HCT116 (cell line): Measurements from ENCODE around the gene ROR2. TPM values are rescaled to one million over a fixed set of nuclear protein-coding genes. Genes with fewer than 3 reads are reported as not detected.

ENCODE experiments used
- ATAC-seq: fragments of 200-7000 bp; cut with Tn5 transposase; 2 replicates; pipeline ENCODE4 v1.9.1; 2020; ENCODE audit warnings: mild to moderate bottlenecking, moderate library complexity
- BruUV-seq: library from RNA; stranded (reverse); fragments of 400-500 nt; replicated peaks from 2 replicates; lab custom pipeline; 2021; lab: Mats Ljungman, UMichigan
- CTCF ChIA-PET: fragments of 300-600 bp; sonication (Branson Sonifier 250); formaldehyde crosslinking; loops from one replicate; lab custom pipeline; 2021; ENCODE audit warnings: antibody characterized with exemption; lab: Charles Lee
- POLR2A ChIA-PET: fragments of 300-600, 350-600 bp; sonication (Branson Sonifier 250); formaldehyde crosslinking; loops from one replicate; lab custom pipeline; 2021; ENCODE audit warnings: antibody characterized with exemption; lab: Charles Lee
- RAD21 ChIA-PET, 2 experiments: fragments of 300-600 bp; sonication (Branson Sonifier 250); formaldehyde crosslinking; loops; one replicate each; lab custom pipeline; 2023; ENCODE audit warnings: low total read pairs in 2 of 2; ENCODE audit not compliant: uncharacterized antibody in 2 of 2, unreplicated experiment in 2 of 2, low non-redundant PET in 1 of 2; lab: Charles Lee
- DNase-seq: peaks from one replicate; pipeline ENCODE4 v3.0.0-alpha.2; 2010; ENCODE audit warnings: low read depth, low spot score
- H2AFZ ChIP-seq: fragments of 200-600 bp; shearing (Covaris generic), sonication (generic); 2 replicates; pipeline ENCODE4 v1.6.1; 2017; ENCODE audit warnings: low read depth, mixed run types, mixed read lengths, antibody characterized with exemption, low read length; ENCODE audit not compliant: poor library complexity, severe bottlenecking
- H3K27ac ChIP-seq: 2 replicates; pipeline ENCODE4 v1.5.1; 2012; ENCODE audit warnings: low read depth, low read length
- H3K27me3 ChIP-seq: fragments of 200-600 bp; sonication (generic); 2 replicates; pipeline ENCODE4 v1.6.1; 2016; ENCODE audit warnings: mixed run types, low read length, mixed read lengths; ENCODE audit not compliant: insufficient read depth
- H3K36me3 ChIP-seq, 2 experiments: fragments of 200-500 bp in 1 of 2; fragments of 200-600 bp in 1 of 2; sonication (Bioruptor generic) in 1 of 2; sonication (generic) in 1 of 2; 2 replicates each; pipeline versions ENCODE4 v1.5.1 to v1.6.1; 2014 to 2016; ENCODE audit warnings: low read length in 2 of 2, inconsistent platforms in 1 of 2, mixed read lengths in 1 of 2, mixed run types in 1 of 2; ENCODE audit not compliant: insufficient read depth in 2 of 2, control insufficient read depth in 1 of 2
- H3K4me1 ChIP-seq, 2 experiments: fragments of 200-600 bp in 1 of 2; sonication (generic) in 1 of 2; 2 replicates each; pipeline versions ENCODE4 v1.5.1 to v1.6.1; 2012 to 2017; ENCODE audit warnings: low read length in 2 of 2, inconsistent platforms in 1 of 2, mild to moderate bottlenecking in 1 of 2, mixed read lengths in 1 of 2, mixed run types in 1 of 2, moderate library complexity in 1 of 2; ENCODE audit not compliant: insufficient read depth in 2 of 2, control insufficient read depth in 1 of 2
- H3K4me2 ChIP-seq: fragments of 200-600 bp; sonication (generic); 2 replicates; pipeline ENCODE4 v1.6.1; 2017; ENCODE audit warnings: mixed run types, low read length, mixed read lengths
- H3K4me3 ChIP-seq, 2 experiments: fragments of 200-600 bp in 1 of 2; sonication (generic) in 1 of 2; replicated peaks in 1 of 2; 2 replicates each; pipeline ENCODE4 v1.5.1; 2011 to 2016; ENCODE audit warnings: low read length in 2 of 2, control low read depth in 1 of 2, low read depth in 1 of 2, mild to moderate bottlenecking in 1 of 2, mixed read lengths in 1 of 2, mixed run types in 1 of 2
- H3K79me2 ChIP-seq: fragments of 200-600 bp; sonication (generic); 2 replicates; pipeline ENCODE4 v1.6.1; 2017; ENCODE audit warnings: mild to moderate bottlenecking, mixed run types, low read length, moderate library complexity, mixed read lengths; ENCODE audit not compliant: insufficient read depth
- H3K9ac ChIP-seq: fragments of 200-600 bp; sonication (generic); 2 replicates; pipeline ENCODE4 v1.6.1; 2016; ENCODE audit warnings: low read length, mixed read lengths
- H3K9me2 ChIP-seq: fragments of 200-600 bp; sonication (generic), shearing (Covaris generic); 2 replicates; pipeline ENCODE4 v1.6.1; 2017; ENCODE audit warnings: mixed run types, mild to moderate bottlenecking, moderate library complexity; ENCODE audit not compliant: insufficient read depth
- H3K9me3 ChIP-seq, 2 experiments: fragments of 200-500 bp in 1 of 2; fragments of 200-600 bp in 1 of 2; sonication (Bioruptor generic) in 1 of 2; sonication (generic) in 1 of 2; 2 replicates each; pipeline ENCODE4 v1.6.1; 2014 to 2017; ENCODE audit warnings: low read length in 2 of 2, mixed read lengths in 2 of 2, inconsistent platforms in 1 of 2, low read depth in 1 of 2, mild to moderate bottlenecking in 1 of 2, mixed run types in 1 of 2, moderate library complexity in 1 of 2; ENCODE audit not compliant: control insufficient read depth in 1 of 2, insufficient read depth in 1 of 2
- H4K20me1 ChIP-seq: fragments of 200-600 bp; sonication (generic), shearing (Covaris generic); 2 replicates; pipeline ENCODE4 v1.6.1; 2017; ENCODE audit warnings: mixed run types, mild to moderate bottlenecking, moderate library complexity; ENCODE audit not compliant: insufficient read depth
- CBX3 ChIP-seq: IDR thresholded peaks from 2 replicates; pipeline ENCODE4 v1.6.1; 2012; ENCODE audit warnings: low read depth
- CEBPB ChIP-seq: IDR thresholded peaks from 2 replicates; pipeline ENCODE4 v1.6.1; 2012; ENCODE audit warnings: low read depth
- CTCF ChIP-seq, 3 experiments: fragments of 200-600 bp in 1 of 3; sonication (generic) in 1 of 3; IDR thresholded peaks in 2 of 3; conservative IDR thresholded peaks in 1 of 3; 2 replicates each; pipeline ENCODE4 v1.5.1; 2012 to 2017; ENCODE audit warnings: low read depth in 2 of 3, low read length in 2 of 3, antibody characterized with exemption in 1 of 3, borderline replicate concordance in 1 of 3, control low read depth in 1 of 3, mild to moderate bottlenecking in 1 of 3, mixed read lengths in 1 of 3, mixed run types in 1 of 3, moderate library complexity in 1 of 3; ENCODE audit not compliant: insufficient read depth in 1 of 3
- FOSL1 ChIP-seq: IDR thresholded peaks from 2 replicates; pipeline ENCODE4 v1.6.1; 2012; ENCODE audit warnings: low read depth
- MAX ChIP-seq: IDR thresholded peaks from 2 replicates; pipeline ENCODE4 v1.6.1; 2012
- POLR2A ChIP-seq: IDR thresholded peaks from 2 replicates; pipeline ENCODE4 v1.7.0; 2011; ENCODE audit warnings: borderline replicate concordance; ENCODE audit not compliant: insufficient read depth, insufficient read length; ENCODE audit errors: extremely low read depth
- POLR2AphosphoS5 ChIP-seq: IDR thresholded peaks from 2 replicates; pipeline ENCODE4 v1.6.1; 2011; ENCODE audit warnings: mild to moderate bottlenecking, low read depth, low read length, moderate library complexity
- SRF ChIP-seq: IDR thresholded peaks from 2 replicates; pipeline ENCODE4 v1.6.1; 2012; ENCODE audit warnings: low read depth
- TCF7L2 ChIP-seq: IDR thresholded peaks from 2 replicates; pipeline ENCODE4 v1.7.0; 2011; ENCODE audit warnings: borderline replicate concordance, inconsistent platforms; ENCODE audit not compliant: insufficient read depth, insufficient read length; ENCODE audit errors: extremely low read depth
- intact Hi-C: fragments of 100-400 bp; cut with micrococcal nuclease; formaldehyde crosslinking; loops from 2 replicates; pipeline ENCODE4 v1.10.0; 2022
- total RNA-seq: library from RNA; stranded (reverse); gene quantifications from one replicate; pipeline ENCODE4 v1.2.1, GENCODE V29; 2021; ENCODE audit not compliant: unreplicated experiment

The ROR2 gene
- total RNA-seq, 1 experiment from 2014 or later = 15.7 TPM

GRCh38 chr9:91924090-91924489, 25.9 kb downstream of the ROR2 start:
- RAD21 ChIA-PET = no interaction called here
- ATAC-seq = no peak
- H2AFZ ChIP-seq = no peak overlapping the region

More at GRCh38 chr9:91924090-91924489, 25.9 kb downstream of the ROR2 start:
- POLR2A ChIA-PET = no interaction called here
- intact Hi-C loops = no loop called here
- Histone ChIP-seq H3K27ac (no peak overlapping the region), H3K27me3 (no peaks in the 10 kb centered on the region), H3K9ac (no peak overlapping the region), H4K20me1 (no peaks in the 10 kb centered on the region), H3K4me1 (no peaks in the 10 kb centered on the region), H3K9me2 (no peaks in the 10 kb centered on the region), H3K79me2 (peaks cover 37% of the 10 kb centered on the region; the same call in 1 of the 2 replicates), H3K4me2 (no peak overlapping the region), H3K9me3 (peaks cover 0 to 6% of the 10 kb centered on the region in 2 experiments; a peak in 1 of 4 replicates), H3K4me3 (no peak overlapping the region), H3K36me3 (no peaks in the 10 kb centered on the region; a peak in 1 of 4 replicates)
- CTCF ChIA-PET = no interaction called here
- no peak for TF ChIP-seq CTCF (IDR thresholded peaks at IDR 0.05 in 2 of 3, conservative IDR thresholded peaks at IDR 0.05 in 1 of 3; ENCODE audit: borderline replicate concordance in 1 of 3, insufficient read depth in 1 of 3, low read depth in 2 of 3, low read length in 2 of 3)
- TF ChIP-seq FOSL1 = no peak
- no peak for TF ChIP-seq CBX3
- no peak for TF ChIP-seq CEBPB
- TF ChIP-seq POLR2A = no peak
- no peak for TF ChIP-seq POLR2AphosphoS5
- no peak for TF ChIP-seq SRF
- TF ChIP-seq TCF7L2 = no peak
- TF ChIP-seq MAX = no peak
- no peak for DNase-seq
- no TSS peak for BruUV-seq
